Glutamatergic neuron (in vitro differentiated cells): ENCODE results near the gene PTN. TPM values are rescaled to one million over a fixed set of nuclear protein-coding genes. Genes with fewer than 3 reads are reported as not detected.
"Not testable (repeated sequence)": the region's sequence is repeated elsewhere in the genome, so short reads cannot be mapped to it uniquely, and the experiment has no call there.

Source experiments
- DNase-seq: peaks from one replicate; pipeline ENCODE4 v3.0.0; 2022
- H3K27ac Mint-ChIP-seq: one replicate; pipeline ENCODE4 v1.8.0; 2020; ENCODE audit warnings: mild to moderate bottlenecking, mixed read lengths, inconsistent platforms; ENCODE audit not compliant: unreplicated experiment
- H3K27me3 Mint-ChIP-seq: one replicate; pipeline ENCODE4 v1.8.0; 2020; ENCODE audit warnings: mild to moderate bottlenecking, moderate library complexity, mixed read lengths, inconsistent platforms; ENCODE audit not compliant: unreplicated experiment
- H3K36me3 Mint-ChIP-seq: one replicate; pipeline ENCODE4 v1.8.0; 2020; ENCODE audit warnings: mild to moderate bottlenecking, mixed read lengths, inconsistent platforms; ENCODE audit not compliant: unreplicated experiment
- H3K4me1 Mint-ChIP-seq: one replicate; pipeline ENCODE4 v1.8.0; 2020; ENCODE audit warnings: mild to moderate bottlenecking, low read depth, mixed read lengths, inconsistent platforms; ENCODE audit not compliant: unreplicated experiment
- H3K4me3 Mint-ChIP-seq: one replicate; pipeline ENCODE4 v1.8.0; 2020; ENCODE audit warnings: mild to moderate bottlenecking, mixed read lengths, inconsistent platforms; ENCODE audit not compliant: unreplicated experiment
- H3K9me3 Mint-ChIP-seq: one replicate; pipeline ENCODE4 v1.8.0; 2020; ENCODE audit warnings: mild to moderate bottlenecking, moderate library complexity, mixed read lengths, inconsistent platforms; ENCODE audit not compliant: unreplicated experiment
- total RNA-seq: library from RNA; stranded (reverse); fragmentation: NEBNext Ultra II Directional; extraction: Animal tissue kit (Norgen Biotek cat#: 25700); gene quantifications from one replicate; pipeline ENCODE4 v1.2.1, GENCODE V29; 2021; ENCODE audit not compliant: unreplicated experiment
- TF ChIP-seq, protein P1 (sequence below): fragments of 200-600 bp; sonication (generic); IDR thresholded peaks from one replicate; pipeline ENCODE4 v1.5.0; 2021; ENCODE audit not compliant: partially characterized antibody, unreplicated experiment

Gene PTN
- total RNA-seq, 1 donor from 2014 or later = 40.0 TPM

DNA sequence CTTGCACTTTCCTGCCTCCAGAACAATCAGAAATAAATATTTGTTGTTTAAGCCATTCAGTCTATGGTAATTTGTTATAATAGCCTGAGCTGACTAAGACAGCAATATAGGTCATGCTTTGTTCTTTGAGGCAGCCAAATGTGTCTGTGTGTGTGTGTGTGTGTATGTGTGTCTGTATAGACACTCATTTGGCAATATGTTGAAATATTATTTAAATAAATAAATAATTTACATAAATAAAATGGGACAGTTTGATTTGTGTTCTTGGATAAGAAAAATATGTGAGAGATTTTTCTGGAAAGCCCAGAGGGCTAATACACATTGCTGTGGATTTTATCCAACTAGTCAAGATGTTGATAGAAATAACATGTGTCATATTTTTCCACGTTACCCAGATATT lies 140.2 kb downstream of the PTN start:
- peaks cover 4% of the 10 kb centered on the region for H3K36me3 Mint-ChIP-seq
- H3K4me1 Mint-ChIP-seq = no peaks in the 10 kb centered on the region
- peaks cover 6% of the 10 kb centered on the region for H3K9me3 Mint-ChIP-seq
- TF ChIP-seq, protein P1, sequence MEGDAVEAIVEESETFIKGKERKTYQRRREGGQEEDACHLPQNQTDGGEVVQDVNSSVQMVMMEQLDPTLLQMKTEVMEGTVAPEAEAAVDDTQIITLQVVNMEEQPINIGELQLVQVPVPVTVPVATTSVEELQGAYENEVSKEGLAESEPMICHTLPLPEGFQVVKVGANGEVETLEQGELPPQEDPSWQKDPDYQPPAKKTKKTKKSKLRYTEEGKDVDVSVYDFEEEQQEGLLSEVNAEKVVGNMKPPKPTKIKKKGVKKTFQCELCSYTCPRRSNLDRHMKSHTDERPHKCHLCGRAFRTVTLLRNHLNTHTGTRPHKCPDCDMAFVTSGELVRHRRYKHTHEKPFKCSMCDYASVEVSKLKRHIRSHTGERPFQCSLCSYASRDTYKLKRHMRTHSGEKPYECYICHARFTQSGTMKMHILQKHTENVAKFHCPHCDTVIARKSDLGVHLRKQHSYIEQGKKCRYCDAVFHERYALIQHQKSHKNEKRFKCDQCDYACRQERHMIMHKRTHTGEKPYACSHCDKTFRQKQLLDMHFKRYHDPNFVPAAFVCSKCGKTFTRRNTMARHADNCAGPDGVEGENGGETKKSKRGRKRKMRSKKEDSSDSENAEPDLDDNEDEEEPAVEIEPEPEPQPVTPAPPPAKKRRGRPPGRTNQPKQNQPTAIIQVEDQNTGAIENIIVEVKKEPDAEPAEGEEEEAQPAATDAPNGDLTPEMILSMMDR = no peak
- H3K4me3 Mint-ChIP-seq = no peak overlapping the region
- DNase-seq = no peak
- no peak overlapping the region for H3K27ac Mint-ChIP-seq
- H3K27me3 Mint-ChIP-seq = no peaks in the 10 kb centered on the region

DNA sequence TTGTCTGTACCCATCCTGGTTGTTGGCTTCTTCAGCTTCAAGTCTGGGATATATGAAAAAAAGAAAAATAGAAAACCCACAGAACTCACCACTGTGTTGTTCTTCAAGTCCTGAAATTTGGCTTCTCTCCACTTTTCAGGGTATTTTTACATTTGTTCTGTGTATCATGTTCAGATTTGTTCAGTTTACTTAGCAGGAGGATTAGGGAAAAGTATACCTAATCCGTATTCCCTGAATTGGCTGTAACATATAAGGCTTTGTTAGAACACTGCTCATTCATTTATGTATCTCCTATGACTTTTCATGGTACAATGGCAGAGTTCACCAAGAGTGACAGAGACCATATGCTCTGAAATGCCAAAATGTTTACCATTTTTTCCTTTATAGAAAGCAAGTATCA lies 146.9 kb downstream of the PTN start:
- no peak overlapping the region for H3K4me3 Mint-ChIP-seq
- no peaks in the 10 kb centered on the region for H3K4me1 Mint-ChIP-seq
- no peaks in the 10 kb centered on the region for H3K9me3 Mint-ChIP-seq
- DNase-seq = no peak
- no peak overlapping the region for H3K27ac Mint-ChIP-seq
- H3K27me3 Mint-ChIP-seq = no peaks in the 10 kb centered on the region
- H3K36me3 Mint-ChIP-seq = no peaks in the 10 kb centered on the region
- TF ChIP-seq, protein P1 = no peak

DNA sequence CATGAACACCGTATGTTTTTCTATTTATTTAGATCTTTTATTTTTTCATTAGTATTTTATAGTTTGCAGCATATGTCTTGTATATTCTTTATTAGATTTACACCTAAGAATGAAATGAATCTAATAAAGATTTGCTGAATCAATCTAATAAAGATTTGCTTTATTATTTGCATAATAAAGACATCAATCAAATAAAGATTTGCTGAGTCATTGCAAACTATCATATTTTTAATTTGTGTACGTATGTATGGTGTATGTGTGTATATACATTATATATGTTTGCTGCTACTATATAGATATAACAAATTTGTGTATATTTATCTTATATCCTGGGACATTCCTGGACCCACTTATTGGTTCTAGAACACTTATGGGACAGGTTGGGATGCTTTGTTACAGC lies 147.5 kb downstream of the PTN start:
- DNase-seq = no peak
- Mint-ChIP-seq H3K4me1 (no peaks in the 10 kb centered on the region), H3K9me3 (no peaks in the 10 kb centered on the region), H3K27me3 (no peaks in the 10 kb centered on the region), H3K27ac (no peak overlapping the region), H3K36me3 (no peaks in the 10 kb centered on the region), H3K4me3 (no peak overlapping the region)
- TF ChIP-seq, protein P1 = no peak

DNA sequence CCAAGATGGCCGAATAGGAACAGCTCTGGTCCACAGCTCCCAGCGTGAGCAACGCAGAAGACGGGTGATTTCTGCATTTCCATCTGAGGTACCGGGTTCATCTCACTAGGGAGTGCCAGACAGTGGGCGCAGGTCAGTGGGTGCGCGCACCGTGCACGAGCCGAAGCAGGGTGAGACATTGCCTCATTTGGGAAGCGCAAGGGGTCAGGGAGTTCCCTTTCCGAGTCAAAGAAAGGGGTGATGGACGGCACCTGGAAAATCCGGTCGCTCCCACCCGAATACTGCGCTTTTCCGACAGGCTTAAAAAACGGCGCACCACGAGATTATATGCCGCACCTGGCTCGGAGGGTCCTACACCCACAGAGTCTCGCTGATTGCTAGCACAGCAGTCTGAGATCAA lies 161.9 kb downstream of the PTN start:
- H3K36me3 Mint-ChIP-seq, H3K9me3 Mint-ChIP-seq, H3K4me1 Mint-ChIP-seq, H3K27ac Mint-ChIP-seq, H3K27me3 Mint-ChIP-seq, H3K4me3 Mint-ChIP-seq, DNase-seq: not testable (repeated sequence)
